DMS53 treated with DMSO at 0.1 percent for 48 hours (cell line): Measurements from ENCODE around the gene COA8.

ENCODE experiments used
- DNase-seq: peaks from one replicate; lab custom pipeline; 2025; ENCODE audit not compliant: unreplicated experiment; lab: John Stamatoyannopoulos, UW

Gene COA8

GRCh38 chr14:103619057-103619456 is 56.3 kb downstream of the COA8 start:
- no peak for DNase-seq

GRCh38 chr14:103621860-103622259 is 59.1 kb downstream of the COA8 start:
- no peak for DNase-seq

DNA sequence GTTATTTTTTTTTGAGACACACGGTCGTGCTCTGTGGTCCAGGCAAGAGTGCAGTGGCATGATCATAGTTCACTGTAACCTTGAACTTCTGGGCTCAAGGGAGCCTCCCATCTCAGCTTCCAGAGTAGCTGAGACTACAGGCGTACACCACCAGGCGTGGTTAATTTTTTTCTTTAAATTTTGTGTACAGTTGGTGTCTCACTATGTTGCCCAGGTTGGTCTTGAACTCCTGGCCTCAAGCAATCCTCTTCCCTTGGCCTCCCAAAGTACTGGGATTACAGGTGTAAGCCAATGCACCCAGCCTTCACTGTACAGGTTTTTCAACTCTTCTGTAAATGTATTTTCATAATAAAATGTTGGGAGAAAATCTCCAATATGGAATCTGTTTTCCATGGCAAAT is 60.5 kb downstream of the COA8 start:
- no peak for DNase-seq

GRCh38 chr14:103623883-103624482 is 61.2 kb downstream of the COA8 start:
- no peak for DNase-seq

GRCh38 chr14:103624860-103625259 is 62.1 kb downstream of the COA8 start:
- DNase-seq = peak; percentile 40

DNA sequence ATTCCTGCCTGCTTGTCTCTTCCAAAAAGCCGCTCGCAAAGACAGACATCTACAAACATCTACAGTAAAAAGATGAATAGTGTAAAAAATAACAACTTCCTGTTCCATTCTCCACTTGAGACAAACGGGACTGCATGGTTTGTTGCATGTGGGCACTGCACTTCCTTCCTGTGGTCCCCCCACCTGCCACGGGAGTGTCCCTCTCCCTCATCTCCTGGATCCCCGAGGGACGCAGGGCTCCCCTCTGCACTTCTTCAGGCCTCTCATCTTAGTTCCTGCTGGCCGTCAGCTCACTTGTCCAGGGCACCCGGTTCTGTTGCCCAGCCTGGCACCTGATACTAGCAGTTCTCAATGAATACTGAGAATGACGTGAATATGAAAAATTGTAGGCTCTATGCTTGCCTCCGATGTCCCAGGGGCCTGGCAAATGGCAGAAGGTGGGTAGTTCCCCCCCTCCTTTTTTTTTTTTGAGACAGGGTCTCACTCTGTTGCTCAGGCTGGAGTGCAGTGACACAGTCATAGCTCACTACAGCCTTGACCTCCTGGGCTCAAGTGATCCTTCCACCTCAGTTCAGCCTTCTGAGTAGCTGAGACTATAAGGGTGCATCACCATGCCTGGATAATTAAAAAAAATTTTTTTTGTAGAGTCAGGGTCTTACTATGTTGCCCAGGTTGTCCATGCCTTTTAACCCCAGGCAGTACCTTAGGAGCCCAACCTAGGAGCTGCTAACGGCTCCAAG is 62.8 kb downstream of the COA8 start:
- peak; percentile 9 for DNase-seq

- peak; percentile 76 for DNase-seq
Observed at GRCh38 chr14:103626146-103626850, 63.5 kb downstream of the COA8 start.

DNA sequence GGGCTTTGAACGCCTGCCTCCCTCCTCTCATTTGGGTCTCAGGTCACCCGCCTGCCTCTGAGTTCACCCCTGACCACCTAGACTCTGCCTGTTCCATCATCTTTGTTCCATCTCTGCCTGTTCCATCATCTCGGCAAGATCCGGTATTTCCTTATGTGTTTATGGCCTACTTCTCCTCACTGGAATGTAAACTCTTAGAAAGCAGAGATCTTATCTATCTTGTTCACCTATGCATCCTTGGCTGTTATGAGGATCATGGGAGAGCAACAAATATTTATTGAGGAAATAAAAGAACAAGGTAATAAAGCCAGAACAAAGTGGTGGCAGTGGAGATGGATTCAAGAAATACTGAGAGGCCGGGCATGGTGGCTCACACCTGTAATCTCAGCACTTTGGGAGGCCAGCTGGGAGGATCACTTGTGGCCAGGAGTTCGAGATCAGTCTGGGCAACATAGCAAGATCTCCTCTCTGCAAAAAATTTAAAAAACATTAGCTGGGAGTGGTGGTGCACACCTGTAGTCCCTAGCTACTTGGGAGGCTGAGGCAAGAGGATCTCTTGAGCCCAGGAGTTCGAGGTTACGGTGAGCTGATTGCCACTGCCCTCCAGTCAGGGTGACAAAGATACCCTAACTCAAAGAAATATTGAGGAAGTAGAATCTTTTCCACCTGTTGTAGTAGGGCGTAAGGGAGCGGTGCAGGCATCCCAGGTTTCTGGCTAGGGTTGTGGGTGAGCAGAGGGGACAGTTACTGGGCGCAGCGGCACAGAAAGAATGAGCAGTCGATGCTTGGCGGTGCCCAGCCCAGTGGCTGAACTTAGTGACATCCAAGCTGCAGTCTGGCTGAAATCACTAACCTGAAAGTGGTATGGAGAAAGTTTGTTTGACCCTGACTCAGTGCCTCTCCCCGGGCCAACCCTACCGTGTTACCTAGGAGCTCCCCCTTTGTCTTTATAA is 64.6 kb downstream of the COA8 start:
- no peak for DNase-seq

- peak; percentile 8 for DNase-seq
Observed at GRCh38 chr14:103628221-103628683, 65.5 kb downstream of the COA8 start.

- DNase-seq = peak; percentile 12
Observed at GRCh38 chr14:103628684-103629502, 66.1 kb downstream of the COA8 start, which contains the start of gene KLC1. TSS of gene KLC1 (plus strand) at chr14:103629211. CDS start at chr14:103654565, 25,354 bp downstream.

DNA sequence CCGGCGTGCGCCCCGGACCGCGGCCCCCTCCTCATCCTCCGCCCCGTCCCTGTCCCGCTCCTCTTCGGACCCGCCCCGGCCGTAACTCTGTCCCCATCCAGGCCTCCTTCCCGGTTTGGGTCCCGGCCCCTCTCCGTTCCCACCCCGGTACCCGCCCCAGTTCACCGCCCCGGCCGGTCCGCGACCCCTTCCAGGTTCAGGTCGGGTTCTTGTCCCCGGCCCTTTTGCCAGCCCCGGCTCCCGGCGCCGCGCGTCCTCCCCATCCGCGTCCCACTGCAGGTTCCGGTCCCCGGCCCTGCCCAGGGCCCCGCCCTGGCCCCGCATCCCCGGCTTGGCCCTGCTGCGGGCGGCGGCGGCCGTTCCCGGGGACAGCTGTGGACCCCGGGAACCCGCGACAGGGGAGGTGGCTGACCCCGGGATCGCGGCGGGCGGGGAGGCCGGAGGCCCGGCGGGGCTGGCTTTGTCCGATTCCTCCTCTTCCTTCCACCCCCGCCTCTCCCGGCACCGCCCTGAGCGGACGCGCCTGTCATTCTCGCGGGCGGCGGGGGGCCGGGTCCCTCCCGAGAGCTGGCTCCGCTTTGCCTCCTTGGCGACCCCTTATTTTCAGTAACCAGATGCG is 66.9 kb downstream of the COA8 start:
- no peak for DNase-seq

DNA sequence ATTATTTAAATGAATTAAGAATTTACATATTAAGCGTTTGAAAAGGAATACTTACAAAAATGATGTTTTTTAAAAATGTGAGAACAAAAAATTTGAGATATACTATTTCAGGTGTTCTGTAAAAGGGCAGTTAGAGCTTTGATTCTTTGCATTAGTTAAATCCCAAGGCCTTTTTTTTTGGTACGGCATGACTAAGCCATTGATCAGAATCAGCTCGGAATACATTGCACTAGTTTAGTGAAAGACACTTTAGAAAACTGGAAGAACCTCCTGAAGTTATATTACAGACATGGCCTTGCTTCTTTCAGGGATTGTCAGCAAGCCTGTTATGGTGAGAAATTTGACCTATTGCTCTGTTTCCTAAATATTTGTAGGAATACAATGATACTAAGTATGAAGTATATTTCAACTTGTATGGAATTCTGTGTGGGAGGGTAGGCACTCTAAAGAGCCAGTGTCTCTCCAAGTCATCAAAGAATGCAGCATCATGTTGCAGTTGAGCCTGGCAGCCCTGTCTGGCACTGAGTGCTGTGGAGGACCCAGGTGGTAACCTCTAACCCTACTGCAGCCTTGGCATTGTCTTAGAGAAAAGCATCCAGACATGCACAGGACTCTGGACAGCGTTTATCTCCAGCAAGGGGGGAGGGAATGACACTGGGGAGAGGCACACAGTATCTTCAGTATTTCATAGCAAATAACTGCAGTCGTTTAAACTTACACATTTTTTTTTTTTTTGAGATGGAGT is 67.8 kb downstream of the COA8 start:
- DNase-seq = no peak

DNA sequence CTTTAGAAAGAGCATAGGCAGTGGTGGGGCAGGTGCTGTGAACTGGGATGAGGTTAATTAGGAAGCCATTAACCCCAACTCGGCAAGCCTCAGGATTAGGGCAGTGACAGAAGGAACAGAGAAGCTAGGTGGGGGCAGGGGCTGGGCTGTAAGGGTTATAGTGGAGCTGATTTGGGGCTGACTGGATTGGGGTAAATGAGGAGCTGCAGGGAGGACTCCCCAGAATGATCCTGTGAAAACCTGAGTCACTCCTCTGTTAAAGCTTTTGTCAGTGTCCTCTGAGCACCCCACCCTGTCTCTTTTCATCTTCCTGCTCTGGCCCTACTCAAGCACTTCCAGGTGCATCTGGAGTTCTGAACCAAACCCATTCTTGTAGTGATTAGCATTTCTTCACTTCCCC is 70.6 kb downstream of the COA8 start:
- no peak for DNase-seq

- DNase-seq = no peak
Observed at GRCh38 chr14:103634156-103634555, 71.4 kb downstream of the COA8 start.

DNA sequence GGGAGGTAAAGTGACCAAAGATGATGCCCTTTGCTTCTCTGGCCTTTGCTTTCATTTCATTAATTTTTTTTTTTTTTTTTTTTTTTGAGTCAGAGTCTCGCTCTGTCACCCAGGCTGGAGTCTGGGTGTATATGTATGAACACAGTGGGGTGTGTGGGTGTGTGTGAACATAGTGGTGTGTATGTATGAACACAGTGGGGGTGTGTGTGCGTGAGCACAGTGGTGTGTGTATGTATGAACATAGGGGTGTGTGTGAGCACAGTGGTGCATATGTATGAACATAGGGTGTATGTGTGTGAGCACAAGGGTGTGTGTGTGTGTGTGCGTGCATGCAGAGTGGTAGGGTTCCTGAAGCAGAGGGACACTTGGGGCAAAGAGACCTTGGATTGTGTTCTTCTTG is 75.8 kb downstream of the COA8 start:
- DNase-seq = no peak
